AG09309 (cell line): ENCODE measurements around the gene PPP1R7.

ENCODE experiments used
- DNase-seq: peaks from one replicate; pipeline ENCODE4 v3.0.0-alpha.2; 2010; ENCODE audit warnings: low read depth
- H3K4me3 ChIP-seq: 2 replicates; pipeline ENCODE4 v1.5.1; 2011; ENCODE audit warnings: mild to moderate bottlenecking, low read depth, low read length, moderate library complexity; ENCODE audit not compliant: control insufficient read depth
- TF ChIP-seq, protein P1 (sequence below): IDR thresholded peaks from 2 replicates; pipeline ENCODE4 v1.5.1; 2011; ENCODE audit warnings: mild to moderate bottlenecking, low read depth, low read length, inconsistent platforms; ENCODE audit not compliant: insufficient read depth, control insufficient read depth; ENCODE audit errors: missing control alignments

The PPP1R7 gene

DNA sequence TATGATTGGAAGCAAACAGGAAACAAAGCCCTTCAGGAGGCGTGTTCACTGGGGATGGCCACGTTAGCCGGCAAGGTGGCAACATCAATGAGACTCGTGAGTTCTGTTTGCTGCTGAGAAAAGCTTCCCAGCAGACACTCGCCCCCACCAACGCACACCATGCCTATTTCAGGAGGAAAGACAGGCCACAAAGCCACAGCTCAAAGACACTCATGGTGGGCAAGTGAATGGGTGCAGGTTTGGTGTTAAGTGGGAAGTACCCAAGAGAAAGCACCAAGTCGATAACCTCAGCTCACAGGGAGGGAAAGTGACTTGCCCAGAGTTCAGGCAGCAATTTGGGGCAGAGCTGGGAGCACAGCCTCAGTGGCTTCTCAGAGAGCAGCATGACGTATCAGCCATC lies 37.7 kb upstream of the PPP1R7 start:
- H3K4me3 ChIP-seq = no peak overlapping the region
- no peak for DNase-seq

DNA sequence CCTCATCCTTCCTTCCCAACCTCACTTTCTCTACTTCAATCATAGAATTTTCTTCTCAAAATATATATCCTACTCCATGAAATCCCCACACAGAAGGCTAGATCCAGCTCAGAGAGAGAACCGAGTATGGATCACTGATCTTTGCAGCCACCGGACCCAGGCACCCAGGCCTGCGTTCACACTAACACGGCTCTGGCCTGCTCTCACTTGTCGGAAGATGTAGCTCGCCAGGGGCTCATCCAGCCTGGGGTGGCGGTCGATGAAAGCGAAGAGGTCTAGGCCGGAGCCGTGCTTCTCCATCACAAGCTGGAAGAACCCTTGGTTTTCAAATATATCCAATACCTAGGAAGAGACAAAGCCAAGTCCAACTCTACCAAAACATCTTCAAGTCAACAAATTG lies 35.4 kb upstream of the PPP1R7 start:
- DNase-seq = no peak
- no peak overlapping the region for H3K4me3 ChIP-seq
- TF ChIP-seq, protein P1, sequence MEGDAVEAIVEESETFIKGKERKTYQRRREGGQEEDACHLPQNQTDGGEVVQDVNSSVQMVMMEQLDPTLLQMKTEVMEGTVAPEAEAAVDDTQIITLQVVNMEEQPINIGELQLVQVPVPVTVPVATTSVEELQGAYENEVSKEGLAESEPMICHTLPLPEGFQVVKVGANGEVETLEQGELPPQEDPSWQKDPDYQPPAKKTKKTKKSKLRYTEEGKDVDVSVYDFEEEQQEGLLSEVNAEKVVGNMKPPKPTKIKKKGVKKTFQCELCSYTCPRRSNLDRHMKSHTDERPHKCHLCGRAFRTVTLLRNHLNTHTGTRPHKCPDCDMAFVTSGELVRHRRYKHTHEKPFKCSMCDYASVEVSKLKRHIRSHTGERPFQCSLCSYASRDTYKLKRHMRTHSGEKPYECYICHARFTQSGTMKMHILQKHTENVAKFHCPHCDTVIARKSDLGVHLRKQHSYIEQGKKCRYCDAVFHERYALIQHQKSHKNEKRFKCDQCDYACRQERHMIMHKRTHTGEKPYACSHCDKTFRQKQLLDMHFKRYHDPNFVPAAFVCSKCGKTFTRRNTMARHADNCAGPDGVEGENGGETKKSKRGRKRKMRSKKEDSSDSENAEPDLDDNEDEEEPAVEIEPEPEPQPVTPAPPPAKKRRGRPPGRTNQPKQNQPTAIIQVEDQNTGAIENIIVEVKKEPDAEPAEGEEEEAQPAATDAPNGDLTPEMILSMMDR = no peak

More for the DNA sequence above, 37.7 kb upstream of the PPP1R7 start:
- TF ChIP-seq, protein P1 = no peak

DNA sequence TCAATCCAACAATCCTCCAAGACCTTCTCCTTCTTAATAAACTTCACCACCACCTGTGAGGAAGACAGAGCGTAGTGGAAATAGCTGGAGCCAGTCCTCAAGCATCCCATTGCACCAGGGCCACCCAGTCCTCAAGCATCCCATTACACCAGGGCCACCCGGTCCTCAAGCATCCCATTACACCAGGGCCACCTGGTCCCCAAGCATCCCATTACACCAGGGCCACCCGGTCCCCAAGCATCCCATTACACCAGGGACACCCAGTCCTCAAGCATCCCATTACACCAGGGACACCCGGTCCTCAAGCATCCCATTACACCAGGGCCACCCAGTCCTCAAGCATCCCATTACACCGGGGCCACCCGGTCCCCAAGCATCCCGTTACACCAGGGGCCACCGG lies 34.9 kb upstream of the PPP1R7 start:
- TF ChIP-seq, protein P1 = no peak
- no peak for DNase-seq
- no peak overlapping the region for H3K4me3 ChIP-seq

DNA sequence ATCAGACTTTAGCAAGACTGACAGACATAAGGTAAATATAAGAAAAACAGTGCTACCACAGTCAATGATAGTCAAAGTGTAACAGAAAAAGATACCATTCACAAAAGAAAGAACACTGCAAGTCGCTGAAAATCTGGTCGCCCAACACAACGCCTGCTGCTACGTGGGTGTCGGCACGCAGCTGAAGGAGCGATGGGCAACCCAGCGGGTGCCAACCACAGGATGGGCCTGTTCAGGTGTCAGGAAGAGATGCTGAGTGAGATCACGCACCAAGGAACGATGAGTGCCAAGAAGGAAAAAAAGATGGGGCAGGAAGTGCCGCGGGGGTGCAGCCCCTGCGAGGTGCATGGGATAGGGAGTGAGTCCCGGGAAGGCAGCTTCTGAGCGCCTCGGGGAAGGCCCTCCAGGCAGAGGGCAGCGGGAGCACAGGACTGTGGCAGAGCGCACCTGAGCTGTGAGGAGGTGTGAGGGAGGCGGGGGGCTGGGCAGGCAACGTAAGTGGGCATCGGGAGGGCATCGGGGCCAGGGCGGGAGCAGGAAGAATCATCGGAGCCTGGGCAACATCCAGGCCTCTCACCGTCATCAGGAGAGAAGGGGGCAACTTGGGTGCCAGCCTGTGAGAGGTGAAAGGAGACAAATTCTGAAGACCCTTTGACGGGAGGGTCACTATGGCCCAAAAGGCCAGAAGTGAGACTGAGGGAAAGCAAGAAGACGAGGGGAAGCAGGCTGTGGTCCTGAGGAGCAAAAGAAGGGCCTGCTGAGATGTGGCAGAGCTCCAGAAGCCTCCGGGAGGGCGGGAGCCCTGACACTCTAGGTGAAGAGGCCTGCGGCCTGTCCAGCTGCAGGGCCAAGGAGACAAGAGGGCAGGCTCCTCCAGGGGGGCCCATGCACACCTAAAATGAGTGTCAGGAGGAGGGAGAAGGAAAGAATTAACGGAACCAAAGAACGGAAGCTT lies 33.4 kb upstream of the PPP1R7 start:
- TF ChIP-seq, protein P1 = no peak
- no peak for DNase-seq
- H3K4me3 ChIP-seq = no peak overlapping the region

DNA sequence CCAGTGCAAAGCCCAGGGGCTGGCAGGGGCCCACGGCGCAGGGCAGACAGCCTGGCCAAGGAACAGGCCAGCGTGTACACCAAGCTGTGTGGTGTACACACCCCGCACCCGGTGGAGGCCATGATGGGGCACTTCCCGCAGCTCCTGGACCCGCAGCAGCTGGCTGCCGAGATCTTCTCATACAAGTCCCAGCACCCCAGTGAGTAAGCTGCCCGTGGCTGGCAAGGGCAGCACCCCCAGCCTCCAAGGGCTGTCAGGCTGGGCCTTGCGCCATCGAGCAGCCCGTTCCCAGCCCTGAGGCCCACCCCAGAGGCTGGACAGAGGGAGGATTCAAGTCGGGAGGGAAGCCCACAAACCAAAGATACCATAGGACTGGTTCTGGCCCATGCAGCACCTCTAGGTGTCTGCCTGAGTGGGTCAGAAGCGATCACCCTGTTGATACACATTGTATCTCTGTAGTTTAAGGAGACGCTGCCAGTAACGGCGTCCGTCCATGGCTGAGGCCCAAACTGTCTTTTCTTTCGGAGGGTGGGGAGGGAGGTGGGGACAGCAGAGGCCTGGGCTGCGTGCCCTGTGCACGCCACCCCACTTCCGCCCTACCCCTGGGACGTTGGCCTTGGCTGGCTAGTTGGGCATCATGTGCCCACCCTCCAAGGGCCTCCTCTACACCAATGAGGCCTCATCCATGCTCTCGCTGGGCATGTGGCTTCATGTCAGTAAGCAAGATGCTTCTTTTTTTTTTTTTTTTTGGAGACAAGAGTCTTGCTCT lies 31.3 kb upstream of the PPP1R7 start:
- no peak for DNase-seq
- no peak overlapping the region for H3K4me3 ChIP-seq

DNA sequence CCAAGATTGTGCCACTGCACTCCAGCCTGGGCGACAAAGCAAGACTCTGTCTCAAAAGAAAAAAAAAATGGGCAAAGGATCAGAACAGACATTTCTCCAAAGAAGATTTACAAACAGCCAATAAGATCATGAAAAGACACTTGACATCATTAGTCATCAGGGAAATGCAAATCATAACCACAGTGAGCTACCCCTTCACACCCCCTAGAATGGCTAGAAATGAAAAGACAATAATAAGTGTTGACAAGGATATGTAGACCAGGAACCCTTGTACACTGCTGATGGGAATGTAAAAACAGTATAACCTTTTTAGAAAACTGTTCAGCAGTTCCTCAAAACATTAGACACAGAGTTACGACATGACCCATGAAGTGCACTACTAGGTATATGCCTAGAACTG lies 29.8 kb upstream of the PPP1R7 start:
- TF ChIP-seq, protein P1 = no peak
- no peak for DNase-seq
- no peak overlapping the region for H3K4me3 ChIP-seq

More for the DNA sequence above, 31.3 kb upstream of the PPP1R7 start:
- TF ChIP-seq, protein P1 = no peak
